Measurements from ENCODE around the gene VILL. TPM values are rescaled to one million over a fixed set of nuclear protein-coding genes. Genes with fewer than 3 reads are reported as not detected.
A peak's percentile ranks its signal among the peaks of the same experiment; 100 is the strongest.

The VILL gene
- total RNA-seq, 4 donors from 2014 or later: 3.5 to 7.5 (median 5.2) TPM

DNA sequence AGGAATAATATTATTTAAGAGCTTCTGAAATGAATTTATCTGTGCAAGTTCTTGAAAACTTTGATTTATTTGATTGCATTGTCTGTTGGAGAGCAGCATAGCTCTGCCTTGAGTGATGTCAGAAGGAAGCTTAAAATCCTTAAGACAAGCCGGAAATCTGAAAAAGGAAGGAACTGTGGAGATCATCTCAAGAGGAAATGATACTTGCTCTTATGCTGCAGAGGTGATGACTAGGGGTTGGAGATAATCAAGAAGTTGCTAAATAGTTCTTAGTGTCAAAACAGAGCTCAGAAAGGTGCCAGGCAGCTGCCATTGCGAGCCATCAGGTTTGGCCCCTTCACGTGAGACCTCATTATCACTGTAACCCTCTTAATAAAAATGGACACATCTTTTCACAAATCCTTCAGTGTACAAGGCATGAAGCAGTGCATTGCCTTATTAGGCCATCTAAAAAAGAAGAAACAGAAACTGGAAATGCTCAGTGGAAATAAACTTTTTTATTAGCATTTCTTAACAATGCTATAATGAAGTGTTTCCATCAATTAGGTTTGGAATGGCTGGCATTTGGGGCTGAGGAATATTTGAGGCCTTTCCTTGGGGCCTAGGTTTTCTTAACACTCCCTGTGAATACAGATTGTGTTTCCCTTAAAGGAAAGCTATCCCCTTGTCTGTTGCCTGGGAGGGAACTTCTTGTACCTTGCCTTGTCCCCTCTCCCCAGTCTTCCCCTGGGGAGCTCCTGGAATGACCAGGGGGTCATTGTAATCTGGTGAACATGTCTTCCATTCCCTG, 34.5 kb upstream of the VILL start:
- TF ChIP-seq, protein P1, sequence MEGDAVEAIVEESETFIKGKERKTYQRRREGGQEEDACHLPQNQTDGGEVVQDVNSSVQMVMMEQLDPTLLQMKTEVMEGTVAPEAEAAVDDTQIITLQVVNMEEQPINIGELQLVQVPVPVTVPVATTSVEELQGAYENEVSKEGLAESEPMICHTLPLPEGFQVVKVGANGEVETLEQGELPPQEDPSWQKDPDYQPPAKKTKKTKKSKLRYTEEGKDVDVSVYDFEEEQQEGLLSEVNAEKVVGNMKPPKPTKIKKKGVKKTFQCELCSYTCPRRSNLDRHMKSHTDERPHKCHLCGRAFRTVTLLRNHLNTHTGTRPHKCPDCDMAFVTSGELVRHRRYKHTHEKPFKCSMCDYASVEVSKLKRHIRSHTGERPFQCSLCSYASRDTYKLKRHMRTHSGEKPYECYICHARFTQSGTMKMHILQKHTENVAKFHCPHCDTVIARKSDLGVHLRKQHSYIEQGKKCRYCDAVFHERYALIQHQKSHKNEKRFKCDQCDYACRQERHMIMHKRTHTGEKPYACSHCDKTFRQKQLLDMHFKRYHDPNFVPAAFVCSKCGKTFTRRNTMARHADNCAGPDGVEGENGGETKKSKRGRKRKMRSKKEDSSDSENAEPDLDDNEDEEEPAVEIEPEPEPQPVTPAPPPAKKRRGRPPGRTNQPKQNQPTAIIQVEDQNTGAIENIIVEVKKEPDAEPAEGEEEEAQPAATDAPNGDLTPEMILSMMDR (IDR thresholded peaks at IDR 0.05): no peak
- TF ChIP-seq EP300 (IDR thresholded peaks at IDR 0.05) (no peak), POLR2A (IDR thresholded peaks at IDR 0.05) (no peak)
- peaks cover 14 to 52% (median 15%) of the 10 kb centered on the region in 3 donors for H3K4me1 ChIP-seq
- peak overlapping the region; percentile 63 to 76 (median 74) for H3K27ac ChIP-seq
- no peaks in the 10 kb centered on the region for H3K27me3 ChIP-seq
- no peak overlapping the region for H3K4me3 ChIP-seq
- H3K36me3 ChIP-seq: peaks cover 0 to 11% of the 10 kb centered on the region in 2 donors
- ATAC-seq: no peak
- 49 to 52% methylated on average over 3 of the region's 3 CpGs for WGBS, 2 donors (ENCODE audit: low coverage in 1 of 2)
- H3K9me3 ChIP-seq: no peaks in the 10 kb centered on the region

DNA sequence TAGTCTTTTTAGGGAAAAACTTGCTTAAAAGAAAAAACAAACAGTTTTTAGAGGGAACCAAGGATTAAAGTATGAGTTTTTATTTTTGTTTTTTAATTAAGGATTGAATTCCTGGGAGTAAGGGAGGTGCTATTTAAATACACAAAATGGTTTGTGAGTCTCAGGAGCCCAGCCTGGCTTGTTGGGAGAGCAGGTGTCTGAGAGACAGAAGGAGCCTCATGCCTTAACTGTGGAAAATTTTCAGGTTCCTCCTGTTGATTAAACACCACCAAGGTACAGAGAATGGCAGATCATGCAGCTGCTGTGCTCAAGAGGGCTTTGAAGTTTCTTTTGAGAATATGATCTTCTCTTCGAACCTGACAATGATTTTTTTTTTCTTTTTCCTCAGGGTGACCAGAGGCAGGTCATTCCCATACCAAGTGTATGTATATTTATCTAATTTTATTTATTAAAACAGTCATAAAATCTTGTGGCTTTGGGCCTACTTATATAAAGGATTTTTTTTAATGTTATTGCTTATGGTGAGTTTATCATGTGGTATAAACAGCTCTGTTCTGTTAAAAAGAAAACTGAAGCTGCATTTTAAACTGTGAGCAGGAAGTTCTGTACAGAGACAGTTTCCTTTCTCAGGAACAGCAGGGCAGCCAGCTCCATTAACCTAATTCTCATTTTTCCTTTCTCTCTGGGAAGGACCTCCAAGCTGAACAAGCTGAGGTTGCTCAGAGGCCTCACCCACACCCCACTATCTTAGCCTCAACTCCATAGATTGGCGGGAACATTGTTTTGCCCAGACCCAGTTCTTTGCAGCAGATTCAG, 33.7 kb upstream of the VILL start:
- peak overlapping the region; percentile 66 to 76 (median 74) for H3K27ac ChIP-seq
- H3K36me3 ChIP-seq: peaks cover 0 to 11% of the 10 kb centered on the region in 2 donors
- no peak for ATAC-seq
- no peaks in the 10 kb centered on the region for H3K27me3 ChIP-seq
- H3K4me1 ChIP-seq: peaks cover 14 to 60% (median 19%) of the 10 kb centered on the region in 3 donors
- 27 to 38% methylated on average over 1 of the region's 2 CpGs for WGBS, 2 donors (ENCODE audit: low coverage in 1 of 2)
- H3K4me3 ChIP-seq: no peak overlapping the region
- no peaks in the 10 kb centered on the region for H3K9me3 ChIP-seq
- TF ChIP-seq EP300 (IDR thresholded peaks at IDR 0.05) (no peak), POLR2A (IDR thresholded peaks at IDR 0.05) (no peak), POLR2AphosphoS5 (IDR thresholded peaks at IDR 0.05) (no peak)
- TF ChIP-seq, protein P1 (IDR thresholded peaks at IDR 0.05): no peak

DNA sequence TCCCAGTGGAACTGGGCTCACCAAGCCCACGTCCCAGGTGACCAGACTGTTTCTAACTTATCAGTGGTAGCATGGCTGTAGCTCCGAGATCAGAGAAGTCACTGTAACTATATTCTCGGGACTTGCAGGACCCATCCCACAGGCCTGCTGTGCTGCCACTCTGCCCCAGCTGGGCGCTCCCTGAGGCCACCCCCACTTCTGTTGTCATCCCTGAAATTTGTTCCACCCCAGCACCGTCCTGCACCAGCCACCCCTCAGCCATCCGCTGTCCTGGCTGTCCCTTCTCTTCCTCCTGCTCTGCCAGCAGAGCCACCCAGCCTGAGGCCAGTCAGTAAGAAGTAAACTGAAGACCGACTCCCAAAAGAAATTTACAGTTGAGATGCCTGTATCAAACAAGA, 33.0 kb upstream of the VILL start:
- ATAC-seq: no peak
- Histone ChIP-seq H3K36me3 (peaks cover 0 to 11% of the 10 kb centered on the region in 2 donors), H3K9me3 (no peaks in the 10 kb centered on the region), H3K27me3 (no peaks in the 10 kb centered on the region), H3K4me1 (peaks cover 16 to 66% (median 19%) of the 10 kb centered on the region in 3 donors), H3K27ac (peak overlapping the region; percentile 66 to 76 (median 74)), H3K4me3 (no peak overlapping the region)
- no peak for TF ChIP-seq EP300 (IDR thresholded peaks at IDR 0.05)
- no peak for TF ChIP-seq POLR2AphosphoS5 (IDR thresholded peaks at IDR 0.05)
- TF ChIP-seq, protein P1 (IDR thresholded peaks at IDR 0.05): no peak
- no peak for TF ChIP-seq POLR2A (IDR thresholded peaks at IDR 0.05)
- WGBS, 2 donors (ENCODE audit: low coverage in 1 of 2): 85% methylated on average over 2 to 4 of the region's 7 CpGs

DNA sequence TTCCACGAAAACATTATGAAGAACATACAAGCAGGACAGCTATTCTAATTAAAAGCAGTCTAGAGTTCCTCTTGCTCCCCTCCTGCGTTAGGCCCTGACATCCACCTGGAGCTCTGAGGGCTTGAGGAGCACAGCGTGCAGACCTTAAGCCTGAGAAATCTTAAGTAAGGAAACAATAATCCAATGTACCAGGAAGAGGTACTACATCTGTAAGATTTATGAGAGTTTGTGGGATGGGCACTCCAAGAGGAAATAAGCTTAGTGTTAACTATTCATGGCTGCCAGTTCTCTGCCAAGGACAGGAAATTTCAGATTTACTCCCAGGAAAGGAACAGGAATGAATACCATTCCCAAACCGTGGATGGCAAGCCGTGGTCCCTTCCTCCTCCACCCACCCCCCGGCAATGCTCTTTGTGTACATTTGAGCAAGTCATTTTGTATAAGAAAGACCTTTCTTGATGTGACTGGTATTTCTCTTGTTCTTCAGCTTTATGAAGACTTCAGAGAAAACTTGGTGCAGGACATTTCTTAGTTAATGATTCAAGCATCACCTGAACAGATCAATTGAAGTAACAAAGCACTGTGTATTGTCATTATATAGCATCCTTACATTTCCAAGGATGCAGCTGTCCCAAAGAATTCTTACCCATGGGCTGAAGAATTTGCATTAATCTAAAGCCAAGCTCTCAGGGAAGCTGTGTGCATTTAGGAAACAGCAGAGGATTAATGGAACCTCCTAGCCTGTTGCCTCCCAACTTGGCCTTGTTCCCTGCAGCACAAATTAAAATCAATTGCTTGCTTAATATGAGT, 28.8 kb upstream of the VILL start:
- ATAC-seq: no peak
- TF ChIP-seq POLR2A (IDR thresholded peaks at IDR 0.05) (no peak), POLR2AphosphoS5 (IDR thresholded peaks at IDR 0.05) (no peak), EP300 (IDR thresholded peaks at IDR 0.05) (no peak)
- TF ChIP-seq, protein P1 (IDR thresholded peaks at IDR 0.05): no peak
- Histone ChIP-seq H3K4me1 (peaks cover 10 to 35% (median 14%) of the 10 kb centered on the region in 3 donors), H3K27ac (peak overlapping the region in 1 of 4 donors; percentile 16), H3K27me3 (no peaks in the 10 kb centered on the region), H3K4me3 (no peak overlapping the region), H3K9me3 (no peaks in the 10 kb centered on the region), H3K36me3 (peaks cover 0 to 21% of the 10 kb centered on the region in 2 donors)
- WGBS, 2 donors (ENCODE audit: low coverage in 1 of 2): 60 to 74% methylated on average over 5 to 6 of the region's 6 CpGs

Data from gastroesophageal sphincter (tissue), 4 donors.